SIG-M5 treated with dmso at 0.1 percent for 504 hours (cell line): ENCODE results near the gene SEPTIN14.
A peak's percentile ranks its signal among the peaks of the same experiment; 100 is the strongest.
"Not testable (repeated sequence)": the region's sequence is repeated elsewhere in the genome, so short reads cannot be mapped to it uniquely, and the experiment has no call there.

Experiments
- DNase-seq: peaks from one replicate; lab custom pipeline; 2025; ENCODE audit not compliant: unreplicated experiment; lab: John Stamatoyannopoulos, UW

SEPTIN14 gene

DNA sequence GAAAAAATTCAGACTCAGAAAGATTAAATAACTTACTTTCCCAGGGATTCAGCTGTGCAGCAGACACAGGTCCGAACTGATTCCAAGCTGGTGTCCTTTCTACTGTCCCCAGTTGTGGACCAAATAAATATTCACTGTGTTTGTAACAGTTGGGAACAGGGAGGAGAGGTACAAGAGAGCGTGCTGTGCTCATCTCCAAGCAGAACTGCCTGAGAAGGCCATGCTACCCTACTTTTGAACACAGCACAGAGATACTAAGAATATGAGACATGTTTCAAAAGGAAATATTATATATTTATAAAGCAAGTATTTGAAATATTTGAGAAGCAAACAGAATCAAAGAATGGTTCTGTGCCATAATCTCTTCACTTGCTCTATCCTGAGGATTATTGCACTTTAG lies at the start of gene SEPTIN14:
SEPTIN14 (minus strand) TSS at position 101 of the 400 bp plus-strand sequence. CDS start 756 bp downstream, outside the sequence.
- DNase-seq, result not testable (repeated sequence)

DNA sequence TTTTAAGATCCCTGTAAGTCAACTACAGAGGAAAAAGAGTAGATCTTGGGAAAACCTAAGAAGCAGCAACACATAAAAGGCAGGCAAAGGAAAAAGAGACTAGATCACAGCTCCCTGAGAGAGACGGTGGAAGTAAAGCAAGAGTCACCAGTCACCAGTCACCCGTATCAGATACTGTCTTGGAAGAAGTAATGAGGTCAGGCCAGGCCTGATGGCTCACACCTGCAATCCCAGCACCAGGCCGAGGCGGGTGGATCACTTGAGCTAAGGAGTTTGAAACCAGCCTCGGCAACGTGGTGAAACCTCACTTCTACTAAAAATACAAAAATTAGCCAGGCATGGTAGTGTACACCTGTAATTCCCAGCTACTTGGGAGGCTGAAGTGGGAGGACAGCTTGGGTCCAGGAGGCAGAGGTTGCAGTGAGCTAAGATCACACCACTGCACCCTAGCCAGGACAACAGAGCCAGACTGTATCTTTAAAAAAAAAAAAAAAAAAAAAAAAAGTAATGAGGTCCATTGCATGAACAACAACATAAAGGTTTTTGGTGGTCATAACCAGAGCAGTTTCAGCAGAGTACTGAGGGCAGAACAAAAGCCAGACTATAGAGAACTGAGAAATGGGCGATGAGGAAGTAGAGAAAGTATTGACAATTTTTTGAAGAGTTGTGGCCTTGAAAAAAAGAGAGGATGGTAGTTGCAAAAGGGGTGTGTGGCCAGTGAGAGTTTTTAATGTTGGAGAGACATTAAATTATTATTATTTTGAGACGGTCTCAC lies 41.6 kb upstream of the SEPTIN14 start:
- peak; percentile 39 for DNase-seq

DNA sequence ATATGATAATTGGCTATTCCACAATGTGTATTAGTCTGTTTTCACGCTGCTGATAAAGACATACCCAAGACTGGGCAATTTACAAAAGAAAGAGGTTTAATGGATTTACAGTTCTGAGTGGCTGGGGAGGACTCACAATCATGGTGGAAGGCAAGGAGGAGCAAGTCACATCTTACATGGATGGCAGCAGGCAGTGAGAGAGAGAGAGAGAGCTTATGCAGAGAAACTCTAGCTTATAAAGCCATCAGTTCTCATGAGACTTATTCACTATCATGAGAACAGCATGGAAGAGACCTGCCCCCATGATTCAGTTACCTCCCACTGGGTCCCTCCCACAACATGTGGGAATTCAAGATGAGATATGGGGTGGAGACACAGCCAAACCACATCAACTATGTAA lies 38.5 kb upstream of the SEPTIN14 start:
- not testable (repeated sequence) for DNase-seq

DNA sequence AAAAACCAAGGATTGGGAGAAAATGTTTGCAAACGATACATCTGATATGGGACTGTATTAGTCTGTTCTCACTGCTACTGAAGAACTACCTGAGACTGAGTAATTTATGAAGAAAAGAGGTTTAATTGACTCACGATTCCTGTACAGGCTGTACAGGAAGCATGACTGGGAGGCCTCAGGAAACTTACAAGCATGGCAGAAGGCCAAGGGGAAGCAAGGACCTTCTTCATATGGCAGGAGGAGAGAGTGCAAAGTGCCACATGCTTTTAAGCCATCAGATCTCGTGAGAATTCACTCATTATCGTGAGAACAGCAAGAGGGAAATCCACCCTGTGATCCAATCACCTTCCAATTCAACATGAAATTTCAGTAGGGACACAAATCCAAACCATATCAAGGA lies 35.7 kb upstream of the SEPTIN14 start:
- DNase-seq, result no peak

DNA sequence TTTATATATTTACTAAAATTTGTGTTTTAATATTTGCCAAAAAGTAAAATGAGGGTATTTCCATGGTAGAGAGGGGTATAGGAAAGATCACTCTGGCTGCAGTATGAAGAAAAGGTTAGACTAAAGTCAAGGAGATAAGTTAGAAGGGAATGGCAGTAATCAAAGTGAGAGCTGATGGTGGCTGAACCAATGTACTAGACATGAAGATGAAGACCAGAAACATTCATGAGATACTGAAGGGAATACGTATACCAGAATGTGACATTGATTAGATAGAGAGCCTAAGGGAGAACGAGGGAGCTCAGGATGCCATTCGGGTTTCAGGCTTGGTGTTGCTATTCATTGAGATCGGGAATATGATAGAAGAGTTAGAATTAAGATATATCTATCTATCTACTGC lies 32.5 kb upstream of the SEPTIN14 start:
- no peak for DNase-seq

DNA sequence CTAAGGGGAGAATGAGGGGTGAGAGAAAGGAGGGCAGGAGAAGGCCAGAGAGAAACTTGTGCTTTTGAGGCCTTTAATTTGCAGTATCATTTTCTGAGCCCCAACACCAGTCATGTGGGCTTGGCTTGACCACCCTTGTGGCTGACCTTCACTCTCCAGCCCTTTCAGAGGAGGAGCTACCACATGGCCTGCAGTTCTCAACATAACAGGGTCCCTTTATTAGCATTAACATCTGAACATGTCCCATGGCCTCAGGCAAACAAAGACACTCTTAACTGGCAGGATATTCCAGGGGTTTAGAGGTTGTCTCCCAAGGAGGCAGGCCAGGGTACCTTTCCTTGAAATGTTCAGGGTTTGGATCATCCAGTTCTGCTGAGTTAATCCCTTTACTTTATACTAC lies 31.4 kb upstream of the SEPTIN14 start:
- no peak for DNase-seq

DNA sequence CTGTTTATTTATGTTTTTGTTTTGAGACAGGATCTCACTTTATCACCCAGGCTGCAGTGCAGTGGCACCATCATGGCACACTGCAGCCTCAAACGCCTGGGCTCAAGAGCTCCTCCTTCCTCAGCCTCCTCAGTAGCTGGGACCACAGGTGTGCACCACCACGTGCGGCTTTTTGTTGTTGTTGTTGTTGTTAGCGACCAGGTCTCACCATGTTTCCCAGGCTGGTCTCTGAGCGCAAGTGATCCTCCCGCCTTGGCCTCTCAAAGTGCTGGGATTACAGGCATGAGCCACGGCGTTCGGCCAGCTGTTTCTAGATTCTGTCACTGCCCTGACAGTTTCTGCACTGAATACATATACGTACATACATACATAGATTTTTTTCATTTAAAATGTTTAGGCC lies 25.8 kb upstream of the SEPTIN14 start:
- DNase-seq, result not testable (repeated sequence)

DNA sequence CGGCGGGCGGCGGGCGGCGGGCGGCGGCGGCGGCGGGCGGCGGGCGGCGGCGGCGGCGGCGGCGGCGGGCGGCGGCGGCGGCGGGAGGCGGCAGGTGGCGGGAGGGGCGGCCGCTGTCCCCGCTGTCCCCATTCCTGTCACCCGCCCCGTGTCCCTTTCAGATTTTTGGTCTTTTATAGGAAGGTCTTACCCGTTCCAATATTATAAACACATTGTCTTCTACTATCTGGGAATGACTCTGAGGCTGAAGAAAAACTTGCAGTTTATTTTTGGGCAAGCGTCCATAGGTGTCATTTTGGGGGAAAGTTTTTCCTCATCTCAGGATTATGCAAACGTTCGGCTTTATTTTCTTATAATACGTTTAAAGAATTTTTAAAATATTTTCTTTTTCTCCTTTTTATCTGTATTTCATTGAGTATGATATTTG lies 25.3 kb upstream of the SEPTIN14 start:
- DNase-seq, result no peak

DNA sequence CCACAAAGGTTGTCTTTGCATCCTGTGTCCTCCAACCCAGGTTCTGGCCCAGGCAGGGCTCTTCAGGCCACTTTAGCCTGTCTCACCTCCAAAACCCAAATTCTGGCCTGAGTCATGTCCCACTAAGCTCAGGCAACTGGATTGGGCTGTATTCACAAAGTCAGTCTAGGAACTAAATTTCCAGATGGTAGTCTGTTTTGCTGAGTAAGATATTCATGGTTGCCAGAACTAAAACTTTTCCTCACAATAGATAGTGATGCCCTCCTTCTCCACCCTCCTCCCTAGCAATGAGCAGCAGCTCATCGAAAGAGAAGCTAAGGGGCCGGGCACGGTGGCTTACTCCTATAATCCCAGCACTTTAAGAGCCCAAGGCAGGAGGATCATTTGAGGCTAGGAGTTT lies 21.8 kb upstream of the SEPTIN14 start:
- no peak for DNase-seq

DNA sequence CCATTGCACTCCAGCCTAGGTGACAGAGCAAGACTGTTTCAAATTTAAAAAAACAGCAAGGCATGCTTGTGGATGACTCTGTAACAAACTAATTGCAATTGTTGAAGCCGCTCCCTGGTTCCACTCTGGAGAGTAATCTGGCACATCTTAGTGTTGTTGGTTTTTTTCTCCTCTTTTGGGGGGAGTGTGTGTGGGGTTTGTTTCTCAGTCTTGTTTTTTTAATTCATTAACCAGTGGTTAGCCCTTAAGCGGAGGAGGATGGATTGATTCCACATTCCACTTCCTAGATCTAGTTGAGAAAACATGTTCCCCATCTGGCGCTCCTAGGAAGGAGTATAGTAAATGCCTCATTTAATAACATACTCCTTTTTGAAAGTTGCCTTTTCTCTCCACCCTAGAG lies 16.1 kb upstream of the SEPTIN14 start:
- DNase-seq, result no peak

DNA sequence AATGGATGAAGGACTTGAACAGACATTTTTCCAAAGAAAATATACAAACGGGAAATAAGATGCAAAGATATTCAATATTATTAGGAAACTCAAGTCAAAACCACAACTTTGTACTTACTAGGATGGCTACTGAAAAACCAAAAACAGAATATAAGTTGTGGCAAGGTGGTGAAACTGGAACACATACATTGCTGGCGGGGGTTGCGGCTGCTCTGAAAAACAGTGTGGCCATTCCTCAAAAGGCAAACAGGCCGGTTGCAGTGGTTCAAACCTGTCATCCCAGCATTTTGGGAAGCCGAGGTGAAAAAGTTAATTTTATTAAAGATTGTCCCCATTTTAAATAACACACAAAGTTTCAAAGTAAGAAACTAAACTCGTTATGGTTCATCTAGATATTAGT lies 14.8 kb upstream of the SEPTIN14 start:
- DNase-seq, result no peak

- no peak for DNase-seq
Observed at GRCh38 chr7:55873765-55874164, 11.2 kb upstream of the SEPTIN14 start.

DNA sequence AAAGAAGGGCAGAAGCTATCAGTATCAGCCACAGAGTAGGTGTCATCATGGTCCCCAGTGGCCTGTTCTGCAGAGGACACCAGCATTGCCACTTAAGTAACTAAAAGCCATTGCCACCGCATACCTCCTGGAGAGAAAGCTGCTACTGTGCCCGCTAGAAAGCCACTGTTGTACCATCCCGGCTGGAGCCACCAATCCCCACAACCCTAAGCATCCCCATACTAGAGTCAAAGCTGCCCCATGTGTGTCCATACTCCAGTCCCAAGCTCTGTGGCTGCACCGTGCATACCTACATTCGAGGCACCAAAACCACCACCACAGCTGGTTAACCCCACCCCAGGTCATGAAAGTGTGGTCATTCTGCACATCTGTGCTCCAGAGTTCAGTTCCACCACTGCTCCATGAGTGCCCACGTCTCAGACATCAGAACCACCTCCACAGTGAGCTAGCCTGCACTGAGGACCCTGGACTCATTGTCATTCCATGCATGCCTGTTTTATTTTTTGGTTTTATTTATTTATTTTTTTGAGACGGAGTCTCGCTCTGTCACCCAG lies 9.5 kb upstream of the SEPTIN14 start:
- DNase-seq, result no peak

DNA sequence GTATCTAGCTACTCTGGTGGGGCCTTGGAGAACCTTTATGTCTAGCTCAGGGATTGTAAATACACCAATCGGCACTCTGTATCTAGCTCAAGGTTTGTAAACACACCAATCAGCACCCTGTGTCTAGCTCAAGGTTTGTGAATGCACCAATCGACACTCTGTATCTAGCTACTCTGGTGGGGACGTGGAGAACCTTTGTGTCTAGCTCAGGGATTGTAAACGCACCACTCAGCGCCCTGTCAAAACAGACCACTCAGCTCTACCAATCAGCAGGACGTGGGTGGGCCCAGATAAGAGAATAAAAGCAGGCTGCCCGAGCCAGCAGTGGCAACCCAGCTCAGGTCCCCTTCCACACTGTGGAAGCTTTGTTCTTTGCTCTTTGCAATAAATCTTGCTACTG lies 6.4 kb upstream of the SEPTIN14 start:
- DNase-seq, result not testable (repeated sequence)

DNA sequence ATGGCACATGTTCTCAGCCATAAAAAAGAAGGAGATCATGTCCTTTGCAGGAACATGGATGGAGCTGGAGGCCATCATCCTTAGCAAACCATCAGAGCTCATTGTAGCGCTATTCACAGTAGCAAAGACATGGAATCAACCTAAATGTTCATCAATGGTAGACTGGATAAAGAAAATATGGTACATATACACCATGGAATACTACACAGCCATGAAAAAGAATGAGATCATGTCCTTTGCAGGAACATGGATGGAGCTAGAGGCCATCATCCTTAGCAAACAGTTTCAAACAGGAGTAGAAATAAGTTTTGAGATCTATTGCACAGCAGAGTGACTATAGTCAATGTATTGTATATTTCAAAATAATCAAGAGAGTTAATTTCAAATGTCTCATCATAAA lies 17.4 kb downstream of the SEPTIN14 start:
- DNase-seq, result not testable (repeated sequence)

GRCh38 chr7:55838595-55838994 lies 24.0 kb downstream of the SEPTIN14 start:
- DNase-seq, result no peak

GRCh38 chr7:55827577-55827976 lies 35.0 kb downstream of the SEPTIN14 start:
- DNase-seq, result no peak

DNA sequence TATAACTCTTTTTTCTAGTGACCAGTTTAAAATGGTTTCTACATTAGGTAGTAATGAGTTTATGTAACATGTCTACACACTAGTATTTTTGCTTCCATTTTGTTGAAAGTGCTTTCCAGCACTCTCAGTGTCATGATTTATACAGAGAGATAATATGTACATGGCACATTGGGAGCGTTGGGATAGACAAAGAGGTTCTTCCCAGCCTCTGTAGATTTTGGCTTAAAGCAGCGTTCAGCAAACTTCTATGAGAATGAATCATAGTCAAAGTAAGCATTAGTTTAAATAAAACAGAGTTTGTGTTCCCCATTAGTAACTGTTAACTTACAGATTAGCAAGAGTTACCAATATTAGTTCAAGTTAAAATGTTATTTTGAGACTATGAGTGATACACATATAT lies 43.9 kb downstream of the SEPTIN14 start:
- no peak for DNase-seq

DNA sequence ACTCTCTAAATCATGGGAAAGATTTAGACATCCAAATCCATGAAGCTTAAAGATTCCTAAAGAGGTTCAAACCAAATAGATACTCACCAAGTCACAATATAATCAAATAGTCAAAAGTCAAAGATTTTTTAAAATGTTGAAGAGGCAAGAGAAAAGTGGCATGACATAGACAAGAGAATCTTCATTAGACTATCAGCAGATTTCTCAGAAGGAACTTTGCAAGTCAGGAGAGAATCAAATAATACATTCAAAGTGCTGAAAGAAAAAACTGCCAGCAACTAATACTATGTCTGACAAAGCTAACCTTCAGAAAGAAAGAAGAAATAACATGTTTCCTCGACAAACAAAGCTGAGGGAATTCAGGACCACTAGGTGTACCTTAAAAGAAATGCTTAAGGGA lies 65.3 kb downstream of the SEPTIN14 start:
- DNase-seq, result not testable (repeated sequence)

GRCh38 chr7:55794527-55794926 lies 68.0 kb downstream of the SEPTIN14 start:
- DNase-seq, result no peak

- no peak for DNase-seq
Observed at GRCh38 chr7:55792048-55792447, 70.5 kb downstream of the SEPTIN14 start.

DNA sequence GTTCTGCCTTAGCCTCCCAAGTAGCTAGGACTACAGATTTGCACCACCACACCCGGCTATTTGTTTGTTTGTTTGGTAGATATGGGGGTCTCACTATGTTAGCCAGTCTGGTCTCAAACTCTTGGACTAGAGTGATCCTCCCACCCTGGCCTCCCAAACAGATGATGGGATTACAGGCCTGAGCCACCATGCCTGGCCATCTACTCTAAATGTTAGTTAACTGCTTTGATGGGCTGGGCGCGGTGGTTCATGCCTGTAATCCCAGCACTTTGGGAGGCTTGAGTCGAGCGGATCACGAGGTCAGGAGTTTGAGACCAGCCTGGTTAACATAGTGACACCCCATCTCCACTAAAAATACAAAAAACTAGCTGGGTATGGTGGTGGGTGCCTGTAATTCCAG lies 74.8 kb downstream of the SEPTIN14 start:
- DNase-seq, result no peak

DNA sequence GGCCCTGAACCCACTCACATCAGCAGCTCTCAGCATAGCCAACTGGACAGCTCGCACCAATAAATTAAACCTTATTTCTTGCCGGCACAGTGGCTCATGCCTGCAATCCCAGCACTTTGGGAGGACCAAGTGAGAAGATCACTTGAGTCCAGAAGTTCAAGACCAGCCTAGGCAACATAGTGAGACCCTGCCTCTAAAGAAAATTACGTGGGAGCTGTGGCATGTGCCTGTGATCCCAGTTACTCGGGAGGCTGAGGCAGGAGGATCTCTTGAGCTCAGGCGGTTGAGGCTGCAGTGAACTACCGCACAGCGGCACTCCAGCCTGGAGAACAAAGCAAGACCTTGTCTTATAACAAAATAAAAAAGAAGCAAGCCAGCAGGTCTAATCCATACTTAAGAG lies 75.7 kb downstream of the SEPTIN14 start:
- no peak for DNase-seq
